ENCODE results near the gene AMOTL1. TPM values are rescaled to one million over a fixed set of nuclear protein-coding genes. Genes with fewer than 3 reads are reported as not detected.

The AMOTL1 gene
- total and polyA plus RNA-seq, 12 donors, result 3.1 to 115 (median 68.3) TPM

GRCh38 chr11:94746721-94747120, 21.4 kb upstream of the AMOTL1 start:
- peaks cover 0 to 38% (median 21%) of the 10 kb centered on the region in 9 donors for H3K4me1 ChIP-seq
- 59 to 74% methylated on average over 3 of the region's 3 CpGs for WGBS, 2 donors

GRCh38 chr11:94747146-94747545, 21.0 kb upstream of the AMOTL1 start:
- H3K4me1 ChIP-seq, result peaks cover 0 to 38% (median 19%) of the 10 kb centered on the region in 9 donors
- H3K36me3 ChIP-seq, result no peaks in the 10 kb centered on the region
- H3K27me3 ChIP-seq, result no peaks in the 10 kb centered on the region
- intact Hi-C loops (cut with DNase I), result loop anchor here in 1 of 10 donors (10.0 kb wide), 1 partner anchor 128 kb away; no protein-coding TSS in a partner anchor
- H3K9me3 ChIP-seq, result no peaks in the 10 kb centered on the region
- no peak overlapping the region for H3K4me3 ChIP-seq
- no peak for ATAC-seq
- no peak overlapping the region for H3K27ac ChIP-seq
- no peak for DNase-seq
- TF ChIP-seq CTCF (IDR thresholded peaks at IDR 0.05), result no peak

More at GRCh38 chr11:94746721-94747120, 21.4 kb upstream of the AMOTL1 start:
- no peak for ATAC-seq
- no peak for DNase-seq
- Histone ChIP-seq H3K4me3 (no peak overlapping the region), H3K27ac (no peak overlapping the region), H3K27me3 (no peaks in the 10 kb centered on the region), H3K9me3 (no peaks in the 10 kb centered on the region), H3K36me3 (no peaks in the 10 kb centered on the region)
- no peak for TF ChIP-seq CTCF (IDR thresholded peaks at IDR 0.05)
- intact Hi-C loops (cut with DNase I), result loop anchor here in 1 of 10 donors (10.0 kb wide), 1 partner anchor 128 kb away; no protein-coding TSS in a partner anchor

- Histone ChIP-seq H3K27ac (no peak overlapping the region), H3K9me3 (no peaks in the 10 kb centered on the region), H3K27me3 (no peaks in the 10 kb centered on the region), H3K4me3 (no peak overlapping the region), H3K4me1 (peaks cover 0 to 39% (median 22%) of the 10 kb centered on the region in 9 donors), H3K36me3 (no peaks in the 10 kb centered on the region)
- intact Hi-C loops (cut with DNase I), result loop anchor here in 1 of 10 donors (10.0 kb wide), 1 partner anchor 127 kb away; no protein-coding TSS in a partner anchor
- no peak for TF ChIP-seq CTCF (IDR thresholded peaks at IDR 0.05)
- DNase-seq, result no peak
- ATAC-seq, result no peak
- 85 to 92% methylated on average over 4 of the region's 4 CpGs for WGBS, 2 donors
Measured at GRCh38 chr11:94747601-94748041, 20.5 kb upstream of the AMOTL1 start.

- no peaks in the 10 kb centered on the region for H3K9me3 ChIP-seq
- no peaks in the 10 kb centered on the region for H3K27me3 ChIP-seq
- WGBS, 2 donors, result 85 to 86% methylated on average over 4 of the region's 4 CpGs
- DNase-seq (no peak), ATAC-seq (no peak)
- no peaks in the 10 kb centered on the region for H3K36me3 ChIP-seq
- TF ChIP-seq CTCF (IDR thresholded peaks at IDR 0.05), result no peak
- intact Hi-C loops (cut with DNase I), result loop anchor here in 1 of 10 donors (10.0 kb wide), 1 partner anchor 125 kb away; no protein-coding TSS in a partner anchor
- peaks cover 0 to 53% (median 25%) of the 10 kb centered on the region in 9 donors for H3K4me1 ChIP-seq
- no peak overlapping the region for H3K4me3 ChIP-seq
- no peak overlapping the region for H3K27ac ChIP-seq
Measured at GRCh38 chr11:94749369-94749768, 18.8 kb upstream of the AMOTL1 start.
